Eye (tissue), 1 donor: ENCODE data around the gene TFB1M.
A peak's percentile ranks its signal among the peaks of the same experiment; 100 is the strongest.

Experiments
- DNase-seq: peaks from one replicate; pipeline ENCODE4 v3.0.0-alpha.2; 2015

The TFB1M gene

GRCh38 chr6:155292711-155293110 lies 21.6 kb downstream of the TFB1M start:
- no peak for DNase-seq

GRCh38 chr6:155291291-155291690 lies 23.0 kb downstream of the TFB1M start:
- DNase-seq = no peak

DNA sequence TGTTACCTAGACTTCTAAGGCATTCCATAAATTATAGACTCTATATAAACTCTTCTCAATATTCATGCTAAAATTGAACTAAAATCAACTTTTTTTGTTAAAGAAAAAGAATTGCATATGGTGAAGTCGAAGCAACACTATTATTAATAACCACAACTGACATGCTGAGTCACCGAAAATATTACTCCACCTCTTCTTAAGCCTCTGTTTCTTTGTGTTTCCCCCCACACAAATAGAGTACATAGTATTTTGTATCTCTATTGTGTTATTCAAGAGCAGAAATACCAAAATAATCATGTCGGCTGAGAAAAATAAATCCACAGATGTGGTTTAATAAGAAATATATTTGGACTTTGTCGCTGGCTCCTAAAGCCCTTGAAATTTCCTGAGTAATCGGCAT lies 23.8 kb downstream of the TFB1M start:
- DNase-seq = no peak

DNA sequence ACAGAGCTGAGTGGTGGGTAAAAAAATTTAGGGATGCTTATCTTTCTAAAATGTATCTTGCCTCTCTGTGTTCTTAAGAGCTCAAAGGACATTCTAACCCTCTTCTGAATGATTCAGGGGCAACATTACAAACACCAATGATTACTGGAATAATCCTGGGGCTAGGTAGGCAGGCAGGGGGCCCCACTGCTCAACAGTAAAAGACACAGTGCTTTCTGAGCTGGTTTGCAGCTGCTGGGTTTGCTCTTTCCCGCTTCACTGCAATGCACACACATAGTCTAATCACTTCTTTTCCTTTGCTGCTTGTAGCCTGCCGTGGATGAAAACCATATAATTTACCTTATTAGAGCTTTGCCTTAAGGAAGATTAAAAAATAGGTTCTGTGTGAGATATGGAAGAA lies 26.5 kb downstream of the TFB1M start:
- DNase-seq = no peak

DNA sequence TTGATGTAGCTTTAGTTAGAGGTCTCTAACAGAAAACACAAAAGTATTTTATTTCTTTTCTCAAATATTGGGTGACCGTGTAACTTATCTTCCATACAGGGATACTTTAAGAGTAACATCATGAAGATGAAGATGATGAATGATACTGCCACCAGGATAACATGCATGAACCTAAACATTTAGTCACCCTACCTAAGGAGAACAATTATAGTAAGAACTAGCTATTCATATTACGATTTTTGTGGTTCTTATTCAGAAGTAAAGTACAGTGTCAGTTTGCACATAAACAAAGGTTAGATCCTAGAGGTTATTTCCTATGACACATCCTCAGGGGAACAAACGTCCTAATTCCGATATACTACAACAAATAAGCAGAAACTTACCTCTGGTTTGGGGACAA lies 29.5 kb downstream of the TFB1M start:
- DNase-seq = no peak

- DNase-seq = no peak
Measured at GRCh38 chr6:155278319-155279049, 35.8 kb downstream of the TFB1M start.

DNA sequence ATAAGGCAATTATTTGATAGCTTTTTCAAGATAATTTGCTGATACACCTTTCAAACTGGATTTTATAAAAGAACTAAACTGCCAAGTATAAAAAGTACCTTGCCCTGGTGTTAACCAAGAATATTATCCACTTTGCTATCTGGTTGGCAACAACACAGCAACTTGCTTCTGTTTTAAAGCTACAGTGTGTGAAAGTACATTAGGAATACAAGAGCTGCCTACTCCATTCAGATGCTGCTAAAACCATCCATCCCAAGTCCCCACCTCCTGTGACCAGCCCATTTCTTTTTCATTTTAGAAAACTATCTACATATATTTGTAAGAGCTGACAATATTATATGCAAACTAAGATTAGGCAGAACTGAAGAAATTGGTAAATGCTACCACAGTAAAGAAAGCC lies 37.6 kb downstream of the TFB1M start:
- no peak for DNase-seq

DNA sequence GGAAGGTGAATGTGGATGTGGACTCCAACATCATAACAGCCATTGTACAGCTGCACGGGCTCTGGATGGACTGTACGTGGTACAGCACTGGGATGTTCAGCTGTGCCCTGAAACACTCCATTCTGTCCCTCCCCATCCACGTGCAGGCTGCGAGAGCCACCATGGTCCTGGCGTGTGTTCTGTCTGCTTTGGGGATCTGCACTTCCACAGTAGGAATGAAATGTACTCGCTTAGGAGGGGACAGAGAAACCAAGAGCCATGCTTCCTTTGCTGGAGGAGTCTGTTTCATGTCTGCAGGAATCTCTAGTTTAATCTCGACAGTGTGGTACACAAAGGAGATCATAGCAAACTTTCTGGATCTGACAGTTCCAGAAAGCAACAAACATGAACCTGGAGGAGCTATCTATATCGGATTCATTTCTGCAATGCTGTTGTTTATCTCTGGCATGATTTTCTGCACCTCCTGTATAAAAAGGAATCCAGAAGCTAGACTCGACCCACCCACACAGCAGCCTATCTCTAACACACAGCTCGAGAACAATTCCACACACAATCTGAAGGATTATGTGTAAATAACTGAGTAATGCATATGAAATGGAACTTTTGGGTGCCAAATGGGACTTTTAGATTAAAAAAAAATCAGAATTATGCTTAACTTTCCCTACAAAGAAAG lies 38.3 kb downstream of the TFB1M start:
- no peak for DNase-seq

DNA sequence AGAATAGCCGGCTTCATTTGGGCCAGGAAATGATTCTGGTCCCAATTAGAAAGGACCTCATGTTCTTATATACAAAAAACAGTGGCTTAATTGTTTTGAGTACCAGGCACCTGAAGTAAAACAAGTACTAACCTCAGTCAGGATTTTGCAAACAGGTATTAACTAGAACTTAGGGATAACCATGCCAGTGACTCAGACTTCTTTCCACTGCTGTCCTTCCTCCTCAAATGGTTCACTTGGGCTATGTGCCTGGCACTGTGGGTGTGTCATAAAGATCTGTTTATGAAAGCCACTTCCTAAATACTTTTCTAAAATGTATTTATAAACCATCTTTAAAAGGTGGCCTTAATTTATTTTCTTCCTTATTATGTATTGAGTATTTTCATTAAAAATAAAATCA lies 39.8 kb downstream of the TFB1M start:
- no peak for DNase-seq

DNA sequence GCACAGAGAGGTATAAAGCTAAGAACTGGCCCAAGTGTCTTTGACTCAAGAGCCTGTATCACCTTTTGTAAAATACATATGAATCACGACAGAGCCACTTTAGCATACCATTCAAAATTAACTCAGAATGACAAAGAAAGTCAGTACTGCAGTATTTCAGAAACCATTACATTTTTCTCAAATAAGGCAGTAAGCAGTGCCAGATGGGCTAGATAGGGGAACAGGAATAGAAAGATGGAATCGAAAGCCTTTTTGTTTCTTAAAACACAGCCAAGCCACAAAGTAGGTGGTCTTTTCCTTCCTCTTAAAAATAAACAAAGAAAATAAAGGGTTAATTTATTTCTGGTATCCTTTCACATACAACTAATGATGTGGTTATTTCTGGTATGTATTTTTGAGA lies 40.2 kb downstream of the TFB1M start:
- no peak for DNase-seq

DNA sequence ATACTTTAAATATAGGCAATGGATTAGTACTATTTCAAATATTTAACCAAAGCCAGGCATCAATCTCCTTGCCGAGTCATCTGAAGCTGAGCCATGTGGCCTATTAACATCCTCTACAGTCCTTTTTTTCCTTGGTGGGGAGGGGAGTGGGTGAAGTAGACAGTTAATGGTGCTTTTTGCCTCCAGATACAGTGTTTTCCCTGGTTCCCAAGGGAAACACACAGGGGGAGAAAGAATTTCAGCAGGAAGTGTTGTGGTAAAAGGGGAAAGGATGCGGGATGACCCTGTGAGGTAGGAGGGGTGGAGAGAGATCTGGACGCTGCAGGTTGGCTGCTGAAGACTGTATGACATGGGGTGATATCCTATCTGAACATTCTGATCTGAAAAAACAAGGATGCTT lies 40.9 kb downstream of the TFB1M start:
- DNase-seq = peak; percentile 61

GRCh38 chr6:155272353-155273232 lies 41.7 kb downstream of the TFB1M start:
- DNase-seq = no peak

DNA sequence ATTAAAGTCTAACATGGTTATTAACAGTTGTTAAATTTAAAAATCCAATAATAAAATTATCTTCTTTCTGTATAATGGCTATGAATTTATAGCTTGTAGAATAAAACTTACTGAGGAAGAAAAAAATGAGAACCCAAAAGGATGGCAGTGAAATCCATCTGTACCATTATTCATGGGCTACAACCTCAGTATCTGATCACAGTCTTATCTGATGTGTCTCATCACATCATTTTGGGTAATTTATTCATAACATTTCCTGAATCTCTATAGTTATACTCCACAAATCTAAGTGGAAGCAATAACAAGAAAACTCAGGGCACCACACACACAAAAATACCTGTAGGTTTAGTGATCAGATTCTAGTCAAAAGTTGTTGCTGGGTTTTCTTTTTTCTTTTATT lies 43.1 kb downstream of the TFB1M start:
- DNase-seq = no peak

DNA sequence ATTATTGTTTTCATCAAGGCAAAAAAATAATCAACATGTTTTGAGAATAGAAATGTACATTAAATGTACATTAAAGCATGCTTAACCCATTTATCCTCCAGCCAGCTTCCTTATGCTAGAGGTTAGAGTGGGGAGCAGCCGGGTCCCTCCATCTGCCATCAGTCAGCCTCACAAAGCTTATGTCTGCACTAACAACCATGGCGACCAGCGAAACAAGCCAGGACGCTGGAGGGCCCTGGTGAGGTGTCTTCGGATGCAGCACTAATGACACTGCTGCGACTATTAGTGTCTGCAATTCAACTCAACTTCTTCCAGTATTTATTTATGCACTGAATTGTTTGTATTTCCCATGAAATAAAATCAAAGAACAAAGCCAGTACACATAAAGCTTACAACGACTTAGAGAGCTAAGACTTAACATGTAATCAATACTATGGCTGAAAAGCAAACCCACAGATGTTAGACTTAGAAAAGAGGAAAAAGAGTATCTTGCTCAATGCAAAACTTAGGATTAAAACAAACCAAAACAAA lies 43.7 kb downstream of the TFB1M start:
- no peak for DNase-seq

GRCh38 chr6:155269765-155270164 lies 44.5 kb downstream of the TFB1M start:
- no peak for DNase-seq

- DNase-seq = peak; percentile 51
Measured at GRCh38 chr6:155268088-155268867, 46.0 kb downstream of the TFB1M start.

DNA sequence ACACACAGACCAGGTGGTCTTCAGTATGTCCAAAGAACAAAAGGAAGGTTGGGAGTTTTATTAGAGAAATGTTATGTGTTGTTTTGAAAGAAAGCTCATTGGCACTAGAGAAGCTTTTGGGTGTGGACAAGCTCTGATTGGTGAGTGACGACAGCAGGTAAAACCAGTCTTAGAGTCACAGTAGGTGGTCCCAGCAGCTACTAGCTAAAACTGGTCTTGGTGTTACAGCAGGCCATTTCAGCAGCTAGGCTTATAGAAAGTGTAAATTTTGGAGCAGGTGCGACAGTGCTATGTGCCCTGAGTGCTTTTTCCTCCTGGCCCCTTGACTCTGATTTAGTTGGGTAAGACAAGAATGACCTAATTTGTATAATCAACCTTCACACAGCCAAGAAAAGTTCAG lies 46.9 kb downstream of the TFB1M start:
- no peak for DNase-seq

GRCh38 chr6:155265843-155266535 lies 48.3 kb downstream of the TFB1M start:
- no peak for DNase-seq

DNA sequence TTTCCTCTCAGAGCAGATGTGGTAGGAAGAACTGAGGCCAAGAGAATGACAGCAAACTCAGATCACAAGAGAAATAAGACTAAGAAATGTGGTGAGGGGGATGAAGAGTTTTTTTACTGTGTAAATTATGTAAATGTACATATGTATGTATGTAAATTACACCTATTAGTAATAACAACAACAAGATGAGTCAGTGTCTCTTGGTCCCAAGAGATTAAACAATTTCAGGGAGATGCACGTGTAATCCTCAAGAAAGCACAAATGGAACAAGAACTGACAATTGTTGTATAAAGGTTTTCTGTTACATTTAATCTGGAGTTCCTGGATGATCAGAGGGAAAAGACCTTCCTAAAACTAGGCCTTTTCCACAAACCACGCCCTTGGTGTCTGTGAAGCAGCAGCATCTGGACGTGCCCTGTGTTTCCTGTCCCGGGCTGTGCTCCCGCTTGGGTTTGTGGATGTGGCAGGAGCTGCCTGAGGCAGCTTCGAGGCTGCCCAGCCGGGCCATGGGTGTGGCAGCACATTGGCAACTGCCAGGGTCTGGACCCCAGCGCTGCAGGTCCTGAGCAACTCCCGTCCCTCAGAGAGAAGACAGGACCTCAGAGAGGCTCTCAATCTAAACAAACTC lies 49.5 kb downstream of the TFB1M start:
- DNase-seq = no peak

GRCh38 chr6:155263373-155264063 lies 50.8 kb downstream of the TFB1M start, which contains the start of gene CLDN20:
TSS of gene CLDN20 (plus strand) at chr6:155264013. CDS start at chr6:155275720, 11,707 bp downstream.
- DNase-seq = no peak

DNA sequence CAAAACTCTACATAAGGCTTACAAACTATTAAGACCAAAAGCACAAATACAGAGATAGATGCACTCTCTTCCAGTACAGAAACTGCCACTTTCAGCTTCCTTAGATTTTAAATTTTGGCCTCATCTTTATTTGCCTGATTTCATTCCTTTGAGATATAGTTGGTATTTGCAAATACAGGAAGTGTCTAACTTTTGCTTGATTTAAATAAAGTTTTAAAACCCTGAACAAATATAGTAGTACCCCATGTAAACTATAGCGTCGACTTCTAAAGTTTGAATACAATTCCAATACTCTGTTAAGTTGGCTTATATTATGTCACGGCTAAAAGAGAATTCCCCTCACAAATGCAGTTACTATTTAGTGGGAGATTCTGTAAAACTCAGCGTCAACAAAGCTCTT lies 51.6 kb downstream of the TFB1M start:
- no peak for DNase-seq
